NCI-H526 (cell line): ENCODE measurements around the gene FYB1.

ENCODE experiments used
- DNase-seq, 2 experiments: peaks; one replicate each; lab custom pipeline; 2025; lab: John Stamatoyannopoulos, UW

Gene FYB1

DNA sequence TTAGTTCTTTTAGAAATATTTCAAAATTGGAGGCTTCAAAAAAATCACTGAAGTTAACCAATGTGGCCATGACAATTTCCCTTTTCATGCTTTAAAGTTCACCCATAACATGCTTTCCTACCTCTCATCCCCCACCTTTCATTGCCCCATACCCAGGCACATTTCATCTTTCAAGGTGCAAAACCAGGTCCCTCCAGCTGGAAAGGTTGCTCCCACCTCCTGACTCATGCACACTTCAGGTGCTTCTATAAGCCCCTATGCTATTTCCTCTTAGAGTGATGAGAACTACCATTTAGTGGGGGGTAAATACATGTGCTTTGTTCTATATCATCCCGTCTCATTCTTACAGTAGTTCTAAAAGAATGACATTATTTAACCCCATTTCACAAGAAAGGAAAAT is 15.4 kb downstream of the FYB1 start:
- DNase-seq, result no peak

DNA sequence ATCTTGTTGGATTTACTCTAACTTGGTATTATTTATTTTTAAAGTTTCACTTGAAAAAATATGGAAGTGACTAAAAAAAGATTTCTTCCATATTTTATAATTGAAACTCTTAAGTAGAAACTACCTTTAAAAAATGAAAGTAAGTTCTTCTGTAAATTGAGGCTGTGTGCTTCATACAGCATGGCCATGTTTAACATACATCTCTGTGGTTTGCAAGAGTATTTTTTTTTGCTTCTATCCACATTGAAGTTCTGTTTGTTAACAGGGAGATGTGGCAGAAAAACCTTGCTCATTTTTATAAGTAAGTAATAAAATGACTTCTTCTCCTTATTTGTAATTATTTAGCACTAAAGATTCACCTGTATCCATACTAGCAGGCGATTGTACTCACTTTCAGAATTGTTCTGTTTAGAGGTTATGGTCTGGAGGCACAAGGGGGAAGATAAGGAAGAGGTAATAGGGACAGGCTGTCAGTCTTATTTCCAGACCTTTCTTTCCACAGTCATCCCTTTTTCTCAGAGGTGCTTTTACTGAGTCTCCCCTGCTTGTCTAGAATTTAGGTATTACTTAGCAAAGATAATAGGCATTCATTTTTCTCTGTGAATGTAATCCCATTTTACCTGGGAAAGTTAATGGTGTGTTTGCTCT is 16.0 kb downstream of the FYB1 start:
- DNase-seq, result no peak

DNA sequence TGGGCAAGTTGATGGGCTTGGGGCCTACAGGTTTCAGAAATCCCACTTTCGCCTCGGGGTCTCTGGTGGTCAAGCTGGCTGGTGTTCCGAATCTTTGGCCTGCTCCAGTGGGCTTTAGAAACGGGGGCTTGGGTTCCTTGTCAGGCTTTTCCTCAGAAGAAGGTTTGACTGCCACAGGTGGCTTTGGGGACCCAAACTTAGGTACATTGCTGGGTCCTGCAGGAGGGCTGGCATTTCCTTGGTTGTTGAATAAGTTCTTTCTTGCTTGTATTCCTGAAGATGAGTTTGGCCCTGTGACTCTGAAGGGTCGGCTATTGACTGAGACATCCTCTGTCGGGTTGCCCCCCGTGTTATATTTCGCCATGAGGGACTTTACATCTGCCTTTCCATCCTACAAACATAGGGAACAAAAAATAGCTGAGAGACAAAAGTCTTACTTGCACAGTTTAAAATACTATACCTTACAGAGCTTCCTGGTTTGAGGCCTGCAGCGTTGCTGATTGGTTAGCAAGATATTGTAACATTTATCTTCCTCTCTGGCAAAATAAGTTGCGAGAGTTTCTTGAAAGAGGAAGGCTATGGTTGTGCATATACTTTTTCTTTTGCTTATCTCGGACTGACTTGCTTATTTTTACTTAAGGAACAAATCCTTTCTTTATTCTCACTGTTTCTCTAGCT is 16.6 kb downstream of the FYB1 start:
- DNase-seq, result no peak

DNA sequence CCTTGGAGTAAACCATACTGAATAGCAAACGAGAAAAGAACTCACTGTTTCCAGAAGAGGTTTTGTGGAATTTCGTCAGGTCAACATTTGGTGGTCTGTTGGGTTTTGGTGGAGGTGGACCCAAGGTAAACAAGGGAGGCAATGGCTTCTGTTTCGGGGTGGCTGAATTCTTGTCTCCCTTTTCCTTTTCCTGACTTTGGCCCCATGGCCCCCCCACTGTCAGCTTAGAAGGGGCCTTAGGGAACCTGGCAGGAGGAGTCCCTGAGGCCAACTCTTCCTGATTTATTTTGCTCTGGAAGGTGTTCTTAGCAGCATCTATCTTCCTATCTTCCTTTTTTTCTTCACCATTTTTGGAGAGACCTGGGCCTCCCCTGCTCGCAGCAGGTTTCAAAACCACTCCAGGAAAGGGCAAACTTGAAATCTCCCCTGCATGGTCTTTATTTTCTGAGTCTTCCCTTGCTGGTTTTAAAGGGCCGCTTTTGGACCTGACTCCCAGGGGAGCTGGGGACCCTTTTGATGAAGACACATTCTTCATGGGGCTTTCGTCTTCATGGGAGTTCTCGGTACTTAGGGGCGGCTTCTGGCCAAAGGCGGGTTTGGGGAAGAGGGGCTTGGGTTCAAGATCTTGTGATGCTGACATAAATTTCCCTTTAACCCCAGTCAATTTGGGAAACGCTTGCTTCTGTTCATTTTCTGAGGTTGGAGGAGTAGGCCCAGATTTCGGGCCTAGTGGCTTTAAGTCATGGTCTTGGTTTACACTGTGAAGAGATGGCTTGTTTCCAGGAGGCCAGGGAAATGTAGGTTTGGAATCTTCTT is 17.4 kb downstream of the FYB1 start:
- no peak for DNase-seq

DNA sequence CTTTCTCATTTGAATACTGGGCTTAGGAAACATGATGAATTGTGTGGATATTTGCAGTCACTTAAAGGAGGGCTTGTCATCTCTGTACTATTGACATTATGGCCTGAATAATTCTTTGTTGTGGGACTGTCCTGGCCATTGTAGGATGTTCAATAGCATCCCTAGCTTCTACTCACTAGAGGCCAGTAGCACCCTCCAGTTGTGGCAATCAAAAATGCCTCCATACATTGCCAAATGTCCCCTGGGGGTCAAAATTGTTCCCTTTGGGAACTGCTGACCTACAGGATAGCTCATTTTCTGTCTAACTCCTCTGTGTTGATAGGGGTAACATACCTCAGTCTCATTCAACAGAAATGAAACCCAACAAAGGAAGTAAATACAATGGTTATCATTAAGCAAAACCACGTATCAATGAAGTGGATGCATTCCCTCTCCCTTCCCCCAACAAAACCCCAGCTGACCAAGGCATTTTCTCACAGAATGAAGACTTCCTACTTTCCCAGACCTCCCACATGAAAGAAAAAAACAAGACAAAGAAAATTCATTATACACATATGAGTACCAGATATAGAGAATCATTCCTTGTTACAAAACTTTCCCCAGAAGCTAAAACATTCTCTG is 18.1 kb downstream of the FYB1 start:
- peak; percentile 17 to 48 for DNase-seq

DNA sequence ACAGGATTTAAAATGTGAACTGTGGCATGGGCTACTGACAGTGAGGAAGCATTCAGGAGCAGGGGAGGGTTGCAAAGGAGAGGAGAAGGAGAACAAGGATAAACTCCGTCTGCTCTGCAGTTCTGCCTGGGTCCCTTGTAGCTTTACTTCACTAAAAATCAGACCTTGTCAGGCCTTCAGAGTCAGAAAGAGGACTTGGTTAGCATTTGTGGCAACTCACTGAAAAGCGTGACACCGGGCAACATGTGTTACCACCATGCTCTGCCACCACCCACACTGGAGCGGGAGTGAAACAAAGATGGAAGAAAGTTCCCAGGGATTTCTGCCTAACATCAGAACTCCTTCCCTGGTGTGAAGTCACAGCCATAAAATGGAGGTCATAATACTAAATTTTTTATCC is 19.3 kb downstream of the FYB1 start:
- DNase-seq, result no peak

DNA sequence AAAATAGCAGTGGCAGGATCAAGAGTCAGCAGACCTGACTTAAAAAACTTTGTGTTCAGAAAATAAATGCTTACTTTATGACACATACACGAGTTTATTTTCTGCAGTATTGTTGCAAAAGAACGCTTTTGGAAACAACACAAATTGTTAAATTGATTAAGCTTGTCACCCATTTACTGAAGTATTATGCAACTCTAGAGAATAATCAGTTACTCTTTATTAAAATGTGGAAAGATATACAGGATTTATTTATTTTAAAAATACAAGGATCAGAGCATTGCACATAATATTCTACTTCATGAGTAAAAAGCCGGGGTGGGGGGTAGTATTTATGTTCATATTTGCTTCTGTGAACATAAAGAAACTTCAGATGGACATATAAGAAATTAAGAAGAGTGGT is 20.0 kb downstream of the FYB1 start:
- no peak for DNase-seq

DNA sequence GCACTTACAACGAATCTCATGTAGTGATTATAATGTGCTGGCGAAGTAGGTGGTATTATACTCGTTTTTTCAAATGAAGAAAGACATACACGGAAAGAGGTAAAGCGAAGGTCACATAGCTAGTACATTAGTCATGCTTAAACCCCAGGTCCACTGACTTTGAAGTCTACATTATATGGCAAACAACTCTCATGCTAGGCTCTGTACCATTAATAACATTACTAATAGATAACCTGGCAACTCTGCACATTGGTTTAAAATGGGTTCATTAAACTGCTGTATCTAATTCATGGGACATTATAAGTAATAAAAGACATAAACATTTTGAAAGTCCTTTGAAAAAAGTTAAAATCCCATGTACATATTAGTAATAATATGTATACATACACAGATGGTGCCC is 21.2 kb downstream of the FYB1 start:
- DNase-seq, result no peak

DNA sequence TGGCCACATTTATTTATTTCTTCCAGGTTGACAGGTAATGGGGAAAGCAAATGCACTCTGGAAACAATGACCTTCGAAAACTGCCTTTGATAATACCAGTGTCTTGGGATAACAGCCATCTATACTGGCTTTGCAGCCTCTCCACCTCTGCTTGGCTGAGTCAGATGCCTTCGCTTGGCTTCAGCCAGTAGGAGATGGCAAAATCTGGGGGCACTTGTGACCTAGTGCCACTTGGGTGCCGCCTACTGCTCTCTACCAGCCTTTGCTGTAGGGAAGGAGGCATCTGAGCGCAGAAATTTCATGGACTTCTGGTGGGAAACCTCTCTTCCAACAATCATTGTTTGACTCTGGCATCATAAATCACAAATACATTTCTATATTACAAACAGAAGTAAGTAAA is 21.8 kb downstream of the FYB1 start:
- no peak for DNase-seq

DNA sequence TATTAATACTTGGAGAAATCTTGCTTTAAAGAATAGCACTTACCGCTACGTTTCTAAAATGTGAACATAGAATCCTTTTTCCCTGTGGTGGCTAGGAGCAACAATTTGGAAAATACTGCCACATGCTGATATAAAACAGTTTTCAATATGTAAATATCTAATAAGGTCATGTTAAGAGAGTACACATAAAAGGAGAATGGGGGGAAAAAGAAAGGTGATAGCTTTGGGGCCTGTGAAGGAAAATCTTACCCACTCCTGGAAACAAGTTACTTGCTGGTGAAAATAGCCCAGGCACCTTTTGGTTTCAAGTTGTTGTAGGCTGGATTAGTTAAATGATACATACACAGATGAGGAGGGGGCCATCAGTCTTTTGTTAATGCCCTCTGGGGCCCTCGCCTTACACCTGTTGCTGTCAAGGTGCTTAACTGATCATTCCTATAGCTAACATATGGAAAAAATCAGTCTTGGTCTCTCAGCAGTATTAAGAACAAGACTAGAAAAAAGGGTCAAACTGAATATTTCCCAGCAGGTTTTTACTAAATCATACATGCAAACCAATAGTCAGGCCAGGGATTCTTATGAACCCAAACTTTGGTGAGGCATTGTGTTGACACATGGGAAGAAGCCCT is 24.1 kb downstream of the FYB1 start:
- no peak for DNase-seq

DNA sequence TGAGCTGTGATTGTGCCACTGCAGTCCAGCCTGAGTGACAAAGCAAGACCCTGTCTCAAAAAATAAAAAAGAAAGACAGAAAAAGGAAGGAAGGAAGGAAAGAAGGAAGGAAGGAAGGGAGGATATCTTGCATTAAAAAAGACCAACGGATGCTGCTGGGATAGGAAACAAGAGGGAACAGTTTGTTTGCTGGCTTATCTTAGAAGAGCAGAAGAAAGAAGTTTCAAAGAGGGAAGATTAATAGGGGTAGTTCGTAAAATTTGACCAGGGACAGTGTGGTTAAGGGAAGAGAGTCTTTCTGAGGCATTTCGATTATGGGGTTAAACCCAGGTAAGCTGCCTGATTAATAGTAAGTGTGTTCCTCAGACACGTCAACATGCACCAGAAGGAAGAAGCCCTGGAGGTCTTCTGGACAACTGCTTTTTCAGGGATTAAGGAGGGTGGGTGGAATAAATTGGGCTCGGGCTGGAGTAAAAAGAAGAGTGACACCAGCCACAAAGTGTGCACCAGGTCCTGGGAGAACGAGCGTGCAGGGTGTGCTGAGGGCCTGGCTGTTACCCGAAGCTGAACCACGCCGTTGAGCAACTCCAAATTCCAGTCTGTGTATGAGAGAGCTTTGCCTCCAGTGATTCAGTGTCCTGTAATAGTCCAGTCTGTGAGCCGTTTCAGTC is 24.8 kb downstream of the FYB1 start:
- no peak for DNase-seq

DNA sequence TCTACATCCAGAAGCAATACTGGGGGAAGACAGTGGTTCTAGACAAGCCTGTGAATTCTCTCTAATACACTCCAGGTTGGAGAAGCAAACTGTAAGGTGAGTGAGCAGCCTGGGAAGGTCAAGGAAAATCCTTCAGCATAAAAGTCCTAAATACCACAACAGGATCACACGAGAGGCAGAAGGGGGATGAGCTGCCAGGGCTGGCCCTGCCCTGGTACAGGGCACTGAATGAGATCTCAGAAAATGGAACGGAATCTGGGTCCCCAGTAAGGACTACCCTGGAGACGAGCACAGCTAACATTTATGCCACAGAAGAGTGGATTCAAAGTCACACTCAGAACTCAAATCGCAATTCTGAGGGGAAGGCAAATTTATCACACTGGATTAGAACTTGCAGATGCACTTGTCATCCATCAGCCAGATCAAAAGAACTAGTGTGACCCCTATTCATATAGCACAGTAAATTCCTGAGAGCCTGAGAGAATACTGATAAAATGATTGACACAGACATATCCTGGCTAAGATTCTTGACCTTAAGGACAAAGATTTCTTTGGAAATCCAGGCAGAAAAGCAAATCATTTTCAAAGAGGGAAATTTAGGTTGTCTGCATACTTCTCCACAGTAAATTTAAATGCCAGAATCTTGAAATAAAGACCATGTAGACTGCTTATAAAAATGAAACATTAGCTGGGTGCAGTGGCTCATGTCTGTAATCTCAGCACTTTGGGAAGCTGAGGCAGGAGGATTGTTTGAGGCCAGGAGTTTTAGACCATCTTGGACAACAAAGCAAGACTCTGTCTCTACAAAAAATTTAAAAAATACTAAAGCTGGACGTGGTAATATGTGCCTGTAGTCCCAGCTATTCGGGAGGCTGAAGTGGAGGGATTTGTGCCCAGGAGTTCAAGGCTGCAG is 25.6 kb downstream of the FYB1 start:
- no peak for DNase-seq

DNA sequence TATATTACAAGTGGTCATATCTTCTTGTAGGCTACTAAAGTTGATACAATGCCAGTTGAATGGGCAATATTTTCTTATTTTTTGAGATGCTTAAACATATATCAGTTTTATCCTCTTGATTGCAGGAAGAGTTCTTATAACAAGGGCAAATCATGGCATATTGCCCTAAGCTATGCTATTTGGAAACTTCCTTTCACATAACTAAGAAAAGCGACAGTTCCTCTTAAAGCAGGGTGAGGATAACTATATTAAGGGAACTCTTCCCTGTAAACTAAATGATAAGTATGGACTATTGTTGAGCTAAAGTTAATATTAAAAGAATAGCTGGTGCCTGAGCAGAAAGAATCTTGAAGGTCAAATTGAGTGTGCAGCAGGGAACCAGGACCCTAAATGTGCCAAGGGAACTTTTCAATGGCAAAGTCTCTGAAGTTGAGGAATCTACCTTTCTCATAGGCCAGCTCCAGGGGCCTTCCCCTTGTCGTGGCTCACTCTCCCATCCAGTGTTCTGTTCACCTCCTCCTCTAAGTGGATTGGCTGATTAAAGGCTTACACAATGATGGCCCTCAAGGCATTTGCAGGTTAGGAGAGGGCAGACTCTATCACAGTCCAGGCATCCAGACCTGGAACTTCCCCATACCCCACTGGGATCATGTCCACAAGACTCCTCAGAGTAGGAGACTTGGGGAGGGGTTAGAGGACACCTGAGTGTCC is 26.8 kb downstream of the FYB1 start:
- no peak for DNase-seq

DNA sequence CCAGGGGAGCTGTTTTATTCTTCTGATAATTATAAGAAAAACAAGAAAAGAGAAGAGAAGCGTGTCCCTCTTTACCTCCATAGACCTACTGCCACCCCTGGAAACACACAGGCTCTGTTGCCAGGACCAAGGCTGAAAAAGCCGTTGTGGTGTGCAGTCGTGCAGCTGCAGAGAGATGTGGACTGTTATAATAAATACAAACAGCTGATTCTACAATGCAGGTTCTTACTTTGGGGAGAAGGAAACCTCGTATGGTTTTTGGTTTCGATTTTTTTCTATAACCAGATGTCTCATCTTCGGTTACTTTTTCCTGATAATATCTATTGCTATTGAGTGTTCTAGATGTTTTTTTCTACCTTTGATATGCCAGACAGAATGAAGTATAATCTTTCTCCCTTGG is 28.1 kb downstream of the FYB1 start:
- peak; percentile 69 to 80 for DNase-seq

DNA sequence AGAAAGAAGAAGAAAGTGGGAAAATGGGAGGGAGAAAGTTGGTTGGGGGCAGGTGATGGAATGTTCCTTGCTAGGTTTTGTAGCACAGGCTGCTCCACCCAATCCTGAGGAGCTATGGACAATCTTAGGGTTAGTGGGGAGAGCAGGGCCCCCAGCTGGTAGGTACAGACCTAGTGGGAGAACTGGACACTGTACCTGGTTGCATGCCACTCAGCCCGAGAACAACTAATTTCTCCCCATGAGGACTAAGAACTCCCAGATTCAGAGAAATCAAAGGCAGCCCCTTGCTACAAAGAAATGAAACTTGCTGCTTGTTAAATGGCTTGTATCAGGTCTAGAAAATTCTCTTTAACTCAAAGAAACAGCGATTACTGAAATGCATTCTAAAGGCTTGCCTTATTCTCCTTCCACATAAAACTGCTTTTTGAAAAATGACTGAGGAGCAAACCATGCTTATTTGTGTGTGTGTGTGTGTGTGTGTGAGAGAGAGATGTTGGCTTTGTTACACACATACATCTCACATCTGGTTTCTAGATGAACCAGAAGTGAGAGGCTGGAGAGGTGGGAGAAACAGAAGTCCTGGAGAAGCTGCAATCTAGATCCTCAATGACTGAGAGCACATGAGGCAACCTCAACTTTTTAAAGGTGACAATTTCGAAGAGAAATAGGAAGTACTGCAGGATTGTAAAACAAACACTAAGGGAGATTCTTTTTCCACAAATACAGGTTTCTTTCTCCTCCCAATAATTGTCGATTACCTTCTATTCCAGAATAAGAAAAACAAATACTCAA is 28.9 kb downstream of the FYB1 start:
- DNase-seq, result peak in 1 of 2 experiments; percentile 32

DNA sequence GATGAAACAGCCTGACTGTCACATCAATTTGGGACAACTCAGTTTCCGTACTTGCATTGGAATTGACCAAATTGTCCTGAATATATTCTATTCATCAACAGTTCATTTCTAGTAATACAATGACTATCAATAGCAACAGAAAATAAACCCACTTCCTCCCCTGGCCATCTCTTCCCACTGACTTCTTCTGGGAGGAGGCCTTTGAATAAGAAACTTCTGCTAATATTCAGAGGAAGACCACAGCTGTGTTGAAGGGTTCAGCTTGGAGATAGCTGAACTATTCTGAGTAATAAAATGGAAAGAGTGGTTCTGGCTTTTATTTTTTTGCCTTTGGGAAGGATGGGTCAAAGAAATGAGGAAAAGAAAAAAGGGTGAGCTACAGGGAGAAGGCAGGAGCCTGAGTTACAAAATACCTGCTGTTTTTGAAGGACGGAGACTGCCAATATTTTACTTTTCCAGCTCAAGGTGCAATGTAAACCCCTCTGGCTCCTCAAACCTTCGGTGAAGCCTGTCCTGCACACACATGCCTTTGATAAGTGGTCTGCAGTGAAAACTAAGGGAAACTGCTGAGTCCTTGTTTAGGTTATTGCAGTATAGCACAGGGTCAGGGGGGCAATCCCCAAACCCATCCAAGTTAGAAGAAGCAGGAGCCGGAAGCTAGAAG is 29.9 kb downstream of the FYB1 start:
- DNase-seq, result no peak

DNA sequence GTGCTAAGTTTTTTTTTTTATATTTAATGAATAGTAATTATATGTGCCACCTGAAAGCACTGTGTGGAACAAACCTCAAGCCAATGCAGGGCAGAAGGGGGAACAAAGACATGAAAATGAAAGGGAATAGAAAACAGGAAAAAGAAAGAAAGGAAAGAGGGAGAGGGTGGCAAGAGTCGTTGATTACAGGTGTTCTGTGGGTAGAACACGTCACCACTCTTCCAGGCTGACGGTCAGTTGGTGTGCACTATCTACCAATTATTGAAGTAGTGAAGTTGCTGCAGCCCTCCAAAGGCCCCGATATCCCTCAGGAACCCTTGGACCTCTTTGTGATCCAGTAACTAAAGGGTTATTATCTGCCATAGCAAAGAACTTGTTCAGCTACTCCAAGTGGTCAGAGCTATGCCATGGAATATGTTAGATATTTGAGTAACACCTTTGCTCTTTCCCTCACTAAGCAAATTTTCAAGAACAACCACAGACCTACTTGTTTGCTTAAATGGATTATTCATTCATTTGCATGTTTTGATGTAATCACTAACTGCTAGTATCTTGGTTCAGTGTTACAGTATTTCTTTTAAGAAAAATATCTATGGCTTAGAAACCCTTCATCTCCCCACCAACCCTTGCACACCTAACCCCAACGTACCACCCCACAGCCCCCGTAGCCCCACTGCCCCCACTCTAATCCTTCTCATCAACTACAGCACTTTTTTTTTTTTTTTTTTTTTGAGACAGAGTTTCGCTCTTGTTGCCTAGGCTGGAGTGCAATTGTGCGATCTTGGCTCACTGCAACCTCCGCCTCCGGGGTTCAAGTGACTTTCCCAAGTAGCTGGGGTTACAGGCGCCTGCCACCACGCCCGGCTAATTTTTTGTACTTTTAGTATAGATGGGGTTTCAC is 31.3 kb downstream of the FYB1 start:
- DNase-seq, result peak; percentile 97 to 98
